Measurements from ENCODE around the gene SMIM26. TPM values are rescaled to one million over a fixed set of nuclear protein-coding genes. Genes with fewer than 3 reads are reported as not detected.
A peak's percentile ranks its signal among the peaks of the same experiment; 100 is the strongest.

Gene SMIM26
- total and polyA plus RNA-seq, 11 donors, result 80.1 to 274 (median 111) TPM

- Histone ChIP-seq H3K27ac (no peak overlapping the region), H3K4me1 (peaks cover 0 to 16% (median 6%) of the 10 kb centered on the region in 12 donors), H3K4me3 (no peak overlapping the region), H3K36me3 (no peaks in the 10 kb centered on the region), H3K9me3 (peaks cover 0 to 5% (median 0%) of the 10 kb centered on the region in 12 donors), H3K27me3 (no peaks in the 10 kb centered on the region)
- intact Hi-C loops (cut with DNase I), result loop anchor here in 3 of 10 donors (10.0 kb wide), 3 partner anchors 210 to 1070 kb away; partner anchors contain the start of gene ZNF133 (in 1 of the 3)
- ATAC-seq, result no peak
- WGBS, 4 donors, result 85 to 96% (median 91%) methylated on average over 2 of the region's 2 CpGs
- TF ChIP-seq CTCF (IDR thresholded peaks at IDR 0.05) (no peak), POLR2A (IDR thresholded peaks at IDR 0.05) (no peak)
- no peak for DNase-seq
Observed at GRCh38 chr20:18585134-18585533, 17.9 kb downstream of the SMIM26 start.

- peak; percentile 93 to 98 (median 96) for DNase-seq
- peak; percentile 87 to 99 (median 98) for ATAC-seq
- intact Hi-C loops (cut with DNase I), result loop anchor here in 4 of 10 donors (1.0 to 10.0 kb wide), 4 partner anchors 21 to 1073 kb away; partner anchors contain the start of genes SMIM26 (in 2 of the 4) and ZNF133 (in 1 of the 4)
- 0% methylated on average over 22 to 88 of the region's 88 CpGs for WGBS, 4 donors
- no peaks in the 10 kb centered on the region for H3K36me3 ChIP-seq
- peaks cover 0 to 16% (median 6%) of the 10 kb centered on the region in 12 donors for H3K4me1 ChIP-seq
- H3K4me3 ChIP-seq, result peak within 1 kb of the TSS; percentile 71 to 98 (median 88)
- H3K27me3 ChIP-seq, result no peaks in the 10 kb centered on the region
- peak in 1 of 2 donors; percentile 62 for TF ChIP-seq POLR2A (IDR thresholded peaks at IDR 0.05)
- TF ChIP-seq CTCF (IDR thresholded peaks at IDR 0.05), result peak; percentile 54 to 88 (median 72)
- H3K27ac ChIP-seq, result peak within 1 kb of the TSS in 11 of 12 donors; percentile 65 to 90 (median 80)
- H3K9me3 ChIP-seq, result peaks cover 0 to 5% (median 0%) of the 10 kb centered on the region in 12 donors
Observed at GRCh38 chr20:18587665-18588573, 20.7 kb downstream of the SMIM26 start, which contains the start of gene DTD1. Gene DTD1, plus strand, starts transcription at chr20:18588054. Its CDS starts 19 bp downstream, at chr20:18588073.

GRCh38 chr20:18588574-18588933 is 21.3 kb downstream of the SMIM26 start:
- Histone ChIP-seq H3K4me1 (peaks cover 0 to 16% (median 6%) of the 10 kb centered on the region in 12 donors), H3K36me3 (peaks cover 0 to 1% (median 0%) of the 10 kb centered on the region in 9 donors), H3K4me3 (peak overlapping the region; percentile 71 to 98 (median 88)), H3K27me3 (no peaks in the 10 kb centered on the region), H3K27ac (peak overlapping the region in 8 of 12 donors; percentile 77 to 90 (median 80)), H3K9me3 (peaks cover 0 to 5% (median 0%) of the 10 kb centered on the region in 12 donors)
- DNase-seq, result no peak
- intact Hi-C loops (cut with DNase I), result loop anchor here in 3 of 10 donors (10.0 kb wide), 3 partner anchors 206 to 1074 kb away; partner anchors contain the start of gene ZNF133 (in 1 of the 3)
- TF ChIP-seq POLR2A (IDR thresholded peaks at IDR 0.05), result no peak
- TF ChIP-seq CTCF (IDR thresholded peaks at IDR 0.05), result no peak
- WGBS, 4 donors, result 6 to 10% (median 9%) methylated on average over 18 of the region's 18 CpGs
- no peak for ATAC-seq
